Tibial artery (tissue), 4 donors: Measurements from ENCODE around the gene ARMH3.

Experiments used
- DNase-seq, 2 donors: peaks; one replicate each; pipeline ENCODE4 v3.0.0-alpha.2; 2019
- H3K27ac ChIP-seq, 2 donors: fragments of 200-600 bp; sonication (generic) in 1 of 2; 1 replicate in 1 of 2; 2 replicates in 1 of 2; pipeline ENCODE4 v1.5.1; 2018 to 2019; ENCODE audit warnings: mild to moderate bottlenecking in 1 of 2
- H3K27me3 ChIP-seq, 2 donors: fragments of 200-600 bp; sonication (generic) in 1 of 2; one replicate each; pipeline versions ENCODE4 v1.5.1 to v1.6.0; 2016 to 2019
- H3K36me3 ChIP-seq, 3 donors: fragments of 200-600 bp; sonication (generic) in 2 of 3; one replicate each; pipeline ENCODE4 v1.5.1; 2016 to 2019; ENCODE audit warnings: mild to moderate bottlenecking in 2 of 3
- H3K4me1 ChIP-seq, 4 donors: fragments of 200-600 bp; sonication (generic) in 2 of 4; 1 replicate in 3 of 4; 2 replicates in 1 of 4; pipeline ENCODE4 v1.5.1; 2016 to 2019
- H3K4me3 ChIP-seq, 2 donors: fragments of 200-600 bp; sonication (generic) in 1 of 2; 1 replicate in 1 of 2; 2 replicates in 1 of 2; pipeline ENCODE4 v1.5.1; 2018 to 2019; ENCODE audit warnings: mild to moderate bottlenecking in 2 of 2
- H3K9me3 ChIP-seq, 3 donors: fragments of 200-600 bp; sonication (generic) in 1 of 3; one replicate each; pipeline ENCODE4 v1.5.1; 2016 to 2019
- intact Hi-C: fragments of 100-400 bp; cut with DNase I; formaldehyde crosslinking; loops from one replicate; pipeline ENCODE4 v1.15.0; 2023; ENCODE audit warnings: low total_unique reads
- TF ChIP-seq, protein P1 (sequence below), 2 experiments: fragments of 200-600 bp in 1 of 2; fragments of 450-650 bp in 1 of 2; IDR thresholded peaks; one replicate each; pipeline ENCODE4 v1.5.1; 2017 to 2019; ENCODE audit warnings: antibody characterized with exemption in 2 of 2, mild to moderate bottlenecking in 1 of 2, moderate library complexity in 1 of 2

Gene ARMH3

DNA sequence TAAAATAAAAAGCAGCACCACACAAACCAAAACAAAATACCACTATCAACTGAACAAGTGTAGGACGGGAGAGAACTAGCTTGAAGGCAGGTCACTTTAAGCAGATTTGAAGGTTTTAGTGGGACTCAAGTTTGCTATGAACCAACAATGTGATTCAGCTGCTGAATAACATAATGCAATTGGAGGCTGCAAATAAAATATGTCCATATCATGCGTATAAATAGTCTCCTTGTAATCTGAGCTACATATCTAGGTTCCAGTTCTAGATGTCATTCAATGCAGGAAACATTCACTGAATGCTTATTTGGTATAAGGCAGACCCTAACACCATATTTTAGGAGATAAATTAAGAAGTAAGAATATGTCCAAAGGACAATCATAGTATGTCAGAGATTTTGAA lies 130.9 kb downstream of the ARMH3 start:
- no peak overlapping the region for H3K4me3 ChIP-seq
- no peak overlapping the region for H3K27ac ChIP-seq
- no peaks in the 10 kb centered on the region for H3K4me1 ChIP-seq
- no peaks in the 10 kb centered on the region for H3K27me3 ChIP-seq
- no peaks in the 10 kb centered on the region for H3K9me3 ChIP-seq
- DNase-seq, result no peak
- H3K36me3 ChIP-seq, result peaks cover 0 to 9% (median 0%) of the 10 kb centered on the region in 3 donors
- intact Hi-C loops, result no loop called here
- TF ChIP-seq, protein P1, sequence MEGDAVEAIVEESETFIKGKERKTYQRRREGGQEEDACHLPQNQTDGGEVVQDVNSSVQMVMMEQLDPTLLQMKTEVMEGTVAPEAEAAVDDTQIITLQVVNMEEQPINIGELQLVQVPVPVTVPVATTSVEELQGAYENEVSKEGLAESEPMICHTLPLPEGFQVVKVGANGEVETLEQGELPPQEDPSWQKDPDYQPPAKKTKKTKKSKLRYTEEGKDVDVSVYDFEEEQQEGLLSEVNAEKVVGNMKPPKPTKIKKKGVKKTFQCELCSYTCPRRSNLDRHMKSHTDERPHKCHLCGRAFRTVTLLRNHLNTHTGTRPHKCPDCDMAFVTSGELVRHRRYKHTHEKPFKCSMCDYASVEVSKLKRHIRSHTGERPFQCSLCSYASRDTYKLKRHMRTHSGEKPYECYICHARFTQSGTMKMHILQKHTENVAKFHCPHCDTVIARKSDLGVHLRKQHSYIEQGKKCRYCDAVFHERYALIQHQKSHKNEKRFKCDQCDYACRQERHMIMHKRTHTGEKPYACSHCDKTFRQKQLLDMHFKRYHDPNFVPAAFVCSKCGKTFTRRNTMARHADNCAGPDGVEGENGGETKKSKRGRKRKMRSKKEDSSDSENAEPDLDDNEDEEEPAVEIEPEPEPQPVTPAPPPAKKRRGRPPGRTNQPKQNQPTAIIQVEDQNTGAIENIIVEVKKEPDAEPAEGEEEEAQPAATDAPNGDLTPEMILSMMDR (IDR thresholded peaks at IDR 0.05), result no peak

DNA sequence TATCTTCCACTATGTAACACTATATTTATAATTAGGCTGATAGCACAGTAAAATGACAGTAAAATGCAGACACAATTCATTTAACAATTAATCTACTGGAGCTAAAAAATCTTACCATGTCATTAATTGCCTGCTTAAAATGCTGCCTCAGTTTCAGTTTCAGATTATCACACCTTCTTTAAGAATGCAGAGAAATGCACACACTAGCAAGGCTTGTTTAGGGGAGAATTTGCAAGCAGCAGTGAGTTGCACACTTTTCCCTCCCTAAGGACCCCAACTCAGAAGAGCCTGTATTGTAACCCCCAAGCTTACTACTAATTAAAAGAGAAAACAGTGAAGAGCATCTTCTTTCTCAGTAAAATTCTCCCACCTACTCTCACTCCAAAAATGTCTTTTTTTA lies 132.7 kb downstream of the ARMH3 start:
- no peak overlapping the region for H3K27ac ChIP-seq
- H3K36me3 ChIP-seq, result peaks cover 0 to 9% (median 0%) of the 10 kb centered on the region in 3 donors
- no peaks in the 10 kb centered on the region for H3K27me3 ChIP-seq
- TF ChIP-seq, protein P1 (IDR thresholded peaks at IDR 0.05), result no peak
- H3K4me3 ChIP-seq, result no peak overlapping the region
- no peak for DNase-seq
- no peaks in the 10 kb centered on the region for H3K4me1 ChIP-seq
- intact Hi-C loops, result no loop called here
- H3K9me3 ChIP-seq, result no peaks in the 10 kb centered on the region

DNA sequence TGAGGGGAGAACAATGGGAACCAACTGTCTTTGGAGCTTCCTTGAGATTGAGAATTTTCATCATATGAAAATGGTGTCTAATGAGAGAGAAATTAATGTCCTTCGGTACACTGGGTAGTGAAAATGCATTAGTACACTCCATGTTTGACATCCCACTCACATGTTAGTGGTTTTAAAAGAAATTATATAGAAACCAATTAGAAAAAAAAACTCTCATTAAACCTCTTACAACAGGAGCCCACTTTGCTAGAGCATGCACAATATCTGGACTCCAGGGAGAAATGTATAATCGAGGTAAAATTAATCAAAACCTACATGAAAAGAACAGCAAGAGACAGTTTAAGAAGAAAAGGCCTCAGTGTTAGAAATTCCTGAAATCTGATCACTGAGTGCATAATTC lies 133.1 kb downstream of the ARMH3 start:
- Histone ChIP-seq H3K9me3 (no peaks in the 10 kb centered on the region), H3K36me3 (peaks cover 0 to 9% (median 0%) of the 10 kb centered on the region in 3 donors), H3K4me1 (no peaks in the 10 kb centered on the region), H3K27me3 (no peaks in the 10 kb centered on the region), H3K27ac (no peak overlapping the region), H3K4me3 (no peak overlapping the region)
- DNase-seq, result no peak
- TF ChIP-seq, protein P1 (IDR thresholded peaks at IDR 0.05), result no peak
- intact Hi-C loops, result no loop called here

DNA sequence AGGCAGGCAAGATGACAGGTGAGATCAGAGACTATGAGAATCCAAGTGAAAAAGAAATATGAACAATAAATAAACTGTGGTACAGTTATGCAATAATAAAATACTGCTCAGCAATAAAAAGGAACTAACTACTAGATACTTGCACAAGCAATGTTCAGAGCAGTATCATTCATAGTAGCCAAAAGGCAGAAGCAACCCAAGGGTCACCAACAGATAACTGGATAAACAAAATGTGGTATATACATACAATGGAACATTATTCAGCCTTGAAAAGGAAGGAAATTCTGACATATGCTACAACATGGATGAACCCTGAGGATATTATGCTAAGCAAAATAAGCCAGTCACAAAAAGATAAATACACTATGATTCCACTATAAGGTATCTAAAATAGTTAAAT lies 135.4 kb downstream of the ARMH3 start:
- no peaks in the 10 kb centered on the region for H3K9me3 ChIP-seq
- H3K36me3 ChIP-seq, result no peaks in the 10 kb centered on the region
- no peak for DNase-seq
- H3K4me1 ChIP-seq, result no peaks in the 10 kb centered on the region
- no peak overlapping the region for H3K27ac ChIP-seq
- no peaks in the 10 kb centered on the region for H3K27me3 ChIP-seq
- no peak overlapping the region for H3K4me3 ChIP-seq
- intact Hi-C loops, result no loop called here
- TF ChIP-seq, protein P1 (IDR thresholded peaks at IDR 0.05), result no peak

DNA sequence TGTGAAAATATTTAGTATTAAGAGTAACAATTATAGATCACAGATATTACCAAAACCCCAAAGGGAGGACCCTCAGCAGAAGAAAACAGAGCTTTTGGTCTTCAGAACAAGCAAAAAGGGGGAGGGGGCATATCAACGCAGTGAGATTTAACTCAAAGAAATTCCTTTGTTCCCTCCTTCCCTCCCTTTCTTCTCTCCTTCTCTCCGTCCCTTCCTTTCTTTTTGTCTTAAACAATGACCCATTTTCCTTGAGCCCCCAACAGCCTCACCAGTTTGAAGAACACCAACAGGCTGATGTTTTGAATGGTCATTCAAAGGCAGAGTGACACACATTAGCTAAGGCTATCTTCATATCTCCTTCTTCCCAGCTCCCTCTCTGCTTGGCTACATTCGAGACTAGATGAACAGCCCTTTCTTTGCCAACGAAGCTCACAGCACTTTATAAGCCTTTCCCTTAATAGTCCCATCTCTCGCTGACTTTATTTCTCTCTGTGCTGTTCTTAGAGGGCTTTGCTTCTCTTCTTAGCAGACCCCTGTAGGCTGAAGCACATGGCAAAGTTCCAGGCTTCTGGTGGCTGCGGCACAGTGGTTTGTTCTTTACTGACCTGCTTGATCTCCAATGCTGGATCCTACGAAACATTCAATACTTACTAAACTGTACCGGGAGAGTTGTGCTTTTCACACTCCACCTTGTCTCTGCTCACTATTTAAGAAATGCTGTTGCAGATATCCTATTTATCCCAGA lies 136.8 kb downstream of the ARMH3 start:
- H3K27ac ChIP-seq, result no peak overlapping the region
- H3K9me3 ChIP-seq, result no peaks in the 10 kb centered on the region
- H3K4me3 ChIP-seq, result no peak overlapping the region
- TF ChIP-seq, protein P1 (IDR thresholded peaks at IDR 0.05), result no peak
- H3K27me3 ChIP-seq, result no peaks in the 10 kb centered on the region
- no peaks in the 10 kb centered on the region for H3K36me3 ChIP-seq
- intact Hi-C loops, result no loop called here
- no peaks in the 10 kb centered on the region for H3K4me1 ChIP-seq
- DNase-seq, result no peak
